ENCODE data around the gene GPR108. TPM values are rescaled to one million over a fixed set of nuclear protein-coding genes. Genes with fewer than 3 reads are reported as not detected.
A peak's percentile ranks its signal among the peaks of the same experiment; 100 is the strongest.

The GPR108 gene
- total and polyA plus RNA-seq, 2 of the 13 experiments (the other 11 are each of a cell fraction or from before 2014, with no cell fraction given), result 36.4 to 63.0 TPM

DNA sequence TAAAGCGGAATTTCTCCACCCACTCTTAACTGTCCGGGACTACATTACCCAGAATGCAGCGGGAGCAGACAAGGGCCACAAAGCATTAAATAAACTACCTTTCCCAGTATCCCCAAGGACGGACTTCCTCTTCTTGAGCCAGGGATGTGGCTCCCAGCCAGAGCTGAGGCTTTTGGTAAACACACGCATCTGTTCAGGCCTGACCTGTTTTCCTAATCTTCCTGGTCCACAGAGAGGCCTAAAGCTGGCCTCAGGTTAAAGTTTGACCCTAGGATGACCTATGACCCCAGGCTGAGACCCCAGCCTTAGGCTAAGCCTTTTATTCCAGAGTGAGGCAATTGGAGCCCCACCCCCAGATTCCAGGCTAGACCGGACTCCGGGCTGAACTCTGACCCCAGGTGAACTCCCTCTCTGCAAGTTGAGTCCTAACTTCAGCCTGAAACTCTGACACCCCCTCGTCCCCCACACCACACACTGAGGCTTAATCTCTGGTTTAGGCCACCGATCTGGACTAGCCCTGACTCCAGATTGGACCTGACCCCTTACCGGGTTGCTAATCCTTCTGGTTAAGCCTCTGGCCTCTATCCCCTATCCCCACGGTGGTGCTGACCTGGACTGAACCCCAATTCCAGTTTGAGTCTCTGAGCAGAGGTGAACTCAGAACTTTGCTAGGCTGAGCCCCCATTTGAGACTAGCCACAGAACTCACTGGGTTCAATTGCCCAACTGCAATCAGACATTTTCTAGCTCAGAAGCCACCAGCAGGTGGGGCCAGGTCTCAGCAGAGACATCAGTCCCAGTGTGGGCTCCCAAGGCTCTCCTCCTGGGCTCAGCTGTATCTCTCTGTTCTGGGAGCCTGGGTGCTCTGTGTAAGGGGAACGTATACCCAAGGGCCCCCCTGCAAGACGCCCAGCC is 750 bp upstream of the GPR108 start (continued):
- TF ChIP-seq, protein P1, sequence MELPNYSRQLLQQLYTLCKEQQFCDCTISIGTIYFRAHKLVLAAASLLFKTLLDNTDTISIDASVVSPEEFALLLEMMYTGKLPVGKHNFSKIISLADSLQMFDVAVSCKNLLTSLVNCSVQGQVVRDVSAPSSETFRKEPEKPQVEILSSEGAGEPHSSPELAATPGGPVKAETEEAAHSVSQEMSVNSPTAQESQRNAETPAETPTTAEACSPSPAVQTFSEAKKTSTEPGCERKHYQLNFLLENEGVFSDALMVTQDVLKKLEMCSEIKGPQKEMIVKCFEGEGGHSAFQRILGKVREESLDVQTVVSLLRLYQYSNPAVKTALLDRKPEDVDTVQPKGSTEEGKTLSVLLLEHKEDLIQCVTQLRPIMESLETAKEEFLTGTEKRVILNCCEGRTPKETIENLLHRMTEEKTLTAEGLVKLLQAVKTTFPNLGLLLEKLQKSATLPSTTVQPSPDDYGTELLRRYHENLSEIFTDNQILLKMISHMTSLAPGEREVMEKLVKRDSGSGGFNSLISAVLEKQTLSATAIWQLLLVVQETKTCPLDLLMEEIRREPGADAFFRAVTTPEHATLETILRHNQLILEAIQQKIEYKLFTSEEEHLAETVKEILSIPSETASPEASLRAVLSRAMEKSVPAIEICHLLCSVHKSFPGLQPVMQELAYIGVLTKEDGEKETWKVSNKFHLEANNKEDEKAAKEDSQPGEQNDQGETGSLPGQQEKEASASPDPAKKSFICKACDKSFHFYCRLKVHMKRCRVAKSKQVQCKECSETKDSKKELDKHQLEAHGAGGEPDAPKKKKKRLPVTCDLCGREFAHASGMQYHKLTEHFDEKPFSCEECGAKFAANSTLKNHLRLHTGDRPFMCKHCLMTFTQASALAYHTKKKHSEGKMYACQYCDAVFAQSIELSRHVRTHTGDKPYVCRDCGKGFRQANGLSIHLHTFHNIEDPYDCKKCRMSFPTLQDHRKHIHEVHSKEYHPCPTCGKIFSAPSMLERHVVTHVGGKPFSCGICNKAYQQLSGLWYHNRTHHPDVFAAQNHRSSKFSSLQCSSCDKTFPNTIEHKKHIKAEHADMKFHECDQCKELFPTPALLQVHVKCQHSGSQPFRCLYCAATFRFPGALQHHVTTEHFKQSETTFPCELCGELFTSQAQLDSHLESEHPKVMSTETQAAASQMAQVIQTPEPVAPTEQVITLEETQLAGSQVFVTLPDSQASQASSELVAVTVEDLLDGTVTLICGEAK (IDR thresholded peaks at IDR 0.05), result no peak; the same call in 1 of the 2 replicates
- TF ChIP-seq, protein P1 (CRISPR knock-in tag; IDR thresholded peaks at IDR 0.05), result no peak; the same call in 1 of the 2 replicates
- no peak for TF ChIP-seq ATF7-NPFF (CRISPR knock-in tag; IDR thresholded peaks at IDR 0.05; ENCODE audit: low read depth)
- no peak for TF ChIP-seq IKZF4 (CRISPR knock-in tag; IDR thresholded peaks at IDR 0.05; ENCODE audit: borderline replicate concordance, low read depth, not compliant biosample characterization)
- TF ChIP-seq, protein P2, sequence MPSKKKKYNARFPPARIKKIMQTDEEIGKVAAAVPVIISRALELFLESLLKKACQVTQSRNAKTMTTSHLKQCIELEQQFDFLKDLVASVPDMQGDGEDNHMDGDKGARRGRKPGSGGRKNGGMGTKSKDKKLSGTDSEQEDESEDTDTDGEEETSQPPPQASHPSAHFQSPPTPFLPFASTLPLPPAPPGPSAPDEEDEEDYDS (CRISPR knock-in tag; IDR thresholded peaks at IDR 0.05), result peak; percentile 56; the same call in 1 of the 2 replicates
- no peak for TF ChIP-seq ZNF256 (CRISPR knock-in tag; conservative IDR thresholded peaks at IDR 0.05)
- no peak for TF ChIP-seq SP5 (CRISPR knock-in tag; IDR thresholded peaks at IDR 0.05; ENCODE audit: borderline replicate concordance, low read depth)
- TF ChIP-seq, protein P3, sequence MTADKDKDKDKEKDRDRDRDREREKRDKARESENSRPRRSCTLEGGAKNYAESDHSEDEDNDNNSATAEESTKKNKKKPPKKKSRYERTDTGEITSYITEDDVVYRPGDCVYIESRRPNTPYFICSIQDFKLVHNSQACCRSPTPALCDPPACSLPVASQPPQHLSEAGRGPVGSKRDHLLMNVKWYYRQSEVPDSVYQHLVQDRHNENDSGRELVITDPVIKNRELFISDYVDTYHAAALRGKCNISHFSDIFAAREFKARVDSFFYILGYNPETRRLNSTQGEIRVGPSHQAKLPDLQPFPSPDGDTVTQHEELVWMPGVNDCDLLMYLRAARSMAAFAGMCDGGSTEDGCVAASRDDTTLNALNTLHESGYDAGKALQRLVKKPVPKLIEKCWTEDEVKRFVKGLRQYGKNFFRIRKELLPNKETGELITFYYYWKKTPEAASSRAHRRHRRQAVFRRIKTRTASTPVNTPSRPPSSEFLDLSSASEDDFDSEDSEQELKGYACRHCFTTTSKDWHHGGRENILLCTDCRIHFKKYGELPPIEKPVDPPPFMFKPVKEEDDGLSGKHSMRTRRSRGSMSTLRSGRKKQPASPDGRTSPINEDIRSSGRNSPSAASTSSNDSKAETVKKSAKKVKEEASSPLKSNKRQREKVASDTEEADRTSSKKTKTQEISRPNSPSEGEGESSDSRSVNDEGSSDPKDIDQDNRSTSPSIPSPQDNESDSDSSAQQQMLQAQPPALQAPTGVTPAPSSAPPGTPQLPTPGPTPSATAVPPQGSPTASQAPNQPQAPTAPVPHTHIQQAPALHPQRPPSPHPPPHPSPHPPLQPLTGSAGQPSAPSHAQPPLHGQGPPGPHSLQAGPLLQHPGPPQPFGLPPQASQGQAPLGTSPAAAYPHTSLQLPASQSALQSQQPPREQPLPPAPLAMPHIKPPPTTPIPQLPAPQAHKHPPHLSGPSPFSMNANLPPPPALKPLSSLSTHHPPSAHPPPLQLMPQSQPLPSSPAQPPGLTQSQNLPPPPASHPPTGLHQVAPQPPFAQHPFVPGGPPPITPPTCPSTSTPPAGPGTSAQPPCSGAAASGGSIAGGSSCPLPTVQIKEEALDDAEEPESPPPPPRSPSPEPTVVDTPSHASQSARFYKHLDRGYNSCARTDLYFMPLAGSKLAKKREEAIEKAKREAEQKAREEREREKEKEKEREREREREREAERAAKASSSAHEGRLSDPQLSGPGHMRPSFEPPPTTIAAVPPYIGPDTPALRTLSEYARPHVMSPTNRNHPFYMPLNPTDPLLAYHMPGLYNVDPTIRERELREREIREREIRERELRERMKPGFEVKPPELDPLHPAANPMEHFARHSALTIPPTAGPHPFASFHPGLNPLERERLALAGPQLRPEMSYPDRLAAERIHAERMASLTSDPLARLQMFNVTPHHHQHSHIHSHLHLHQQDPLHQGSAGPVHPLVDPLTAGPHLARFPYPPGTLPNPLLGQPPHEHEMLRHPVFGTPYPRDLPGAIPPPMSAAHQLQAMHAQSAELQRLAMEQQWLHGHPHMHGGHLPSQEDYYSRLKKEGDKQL (CRISPR knock-in tag; IDR thresholded peaks at IDR 0.05; ENCODE audit: low read depth), result no peak
- TF ChIP-seq MAZ (IDR thresholded peaks at IDR 0.05; ENCODE audit: borderline replicate concordance, low read depth, low read length), result 0 out of 2 replicates have a peak, but pooled peaks have one; percentile 16
- TF ChIP-seq MAZ (CRISPR knock-in tag; IDR thresholded peaks at IDR 0.05; ENCODE audit: low read depth), result no peak
- TF ChIP-seq, protein P4, sequence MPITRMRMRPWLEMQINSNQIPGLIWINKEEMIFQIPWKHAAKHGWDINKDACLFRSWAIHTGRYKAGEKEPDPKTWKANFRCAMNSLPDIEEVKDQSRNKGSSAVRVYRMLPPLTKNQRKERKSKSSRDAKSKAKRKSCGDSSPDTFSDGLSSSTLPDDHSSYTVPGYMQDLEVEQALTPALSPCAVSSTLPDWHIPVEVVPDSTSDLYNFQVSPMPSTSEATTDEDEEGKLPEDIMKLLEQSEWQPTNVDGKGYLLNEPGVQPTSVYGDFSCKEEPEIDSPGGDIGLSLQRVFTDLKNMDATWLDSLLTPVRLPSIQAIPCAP (CRISPR knock-in tag; IDR thresholded peaks at IDR 0.05; ENCODE audit: low read depth), result no peak
